D721Med (cell line): ENCODE results near the gene ZC3H11A.
"Not testable (repeated sequence)": the region's sequence is repeated elsewhere in the genome, so short reads cannot be mapped to it uniquely, and the experiment has no call there.

Source experiments
- DNase-seq: peaks from one replicate; pipeline ENCODE4 v3.0.0; 2011; ENCODE audit warnings: low spot score; ENCODE audit not compliant: insufficient read length
- FAIRE-seq: peaks from 2 replicates; lab custom pipeline; 2011; peaks lifted over from hg19 to GRCh38; lab: Jason Lieb, UNC
- CTCF ChIP-seq: IDR thresholded peaks from 2 replicates; pipeline ENCODE4 v1.5.1; 2012; ENCODE audit warnings: mild to moderate bottlenecking, control low read depth; ENCODE audit not compliant: insufficient read depth; ENCODE audit errors: missing control alignments

Gene ZC3H11A

GRCh38 chr1:203791498-203791897 lies 3.9 kb upstream of the ZC3H11A start:
- no peak for DNase-seq
- TF ChIP-seq CTCF, result no peak
- no peak for FAIRE-seq

GRCh38 chr1:203792486-203792885 lies 2.9 kb upstream of the ZC3H11A start:
- no peak for FAIRE-seq
- DNase-seq, result no peak
- no peak for TF ChIP-seq CTCF

GRCh38 chr1:203793561-203793960 lies 1.9 kb upstream of the ZC3H11A start:
- not testable (repeated sequence) for FAIRE-seq, DNase-seq

- FAIRE-seq (no peak), DNase-seq (no peak)
- no peak for TF ChIP-seq CTCF
These were observed 521 bp upstream of the ZC3H11A start for GRCh38 chr1:203794764-203795440.

- TF ChIP-seq CTCF, result no peak
- no peak for DNase-seq
- FAIRE-seq, result no peak
These were observed 798 bp downstream of the ZC3H11A start for GRCh38 chr1:203796236-203796605.

GRCh38 chr1:203797216-203797615 lies 1.8 kb downstream of the ZC3H11A start:
- no peak for TF ChIP-seq CTCF
- DNase-seq (no peak), FAIRE-seq (no peak)

GRCh38 chr1:203797948-203798655 lies 2.7 kb downstream of the ZC3H11A start:
- DNase-seq (no peak), FAIRE-seq (no peak)
- no peak for TF ChIP-seq CTCF
